AG08395 (cell line): ENCODE data around the gene ELAVL2.
"Not testable (repeated sequence)": the region's sequence is repeated elsewhere in the genome, so short reads cannot be mapped to it uniquely, and the experiment has no call there.

Experiments used
- DNase-seq: peaks from one replicate; pipeline ENCODE4 v3.0.0; 2012; ENCODE audit warnings: mixed read lengths, low spot score

ELAVL2 gene

DNA sequence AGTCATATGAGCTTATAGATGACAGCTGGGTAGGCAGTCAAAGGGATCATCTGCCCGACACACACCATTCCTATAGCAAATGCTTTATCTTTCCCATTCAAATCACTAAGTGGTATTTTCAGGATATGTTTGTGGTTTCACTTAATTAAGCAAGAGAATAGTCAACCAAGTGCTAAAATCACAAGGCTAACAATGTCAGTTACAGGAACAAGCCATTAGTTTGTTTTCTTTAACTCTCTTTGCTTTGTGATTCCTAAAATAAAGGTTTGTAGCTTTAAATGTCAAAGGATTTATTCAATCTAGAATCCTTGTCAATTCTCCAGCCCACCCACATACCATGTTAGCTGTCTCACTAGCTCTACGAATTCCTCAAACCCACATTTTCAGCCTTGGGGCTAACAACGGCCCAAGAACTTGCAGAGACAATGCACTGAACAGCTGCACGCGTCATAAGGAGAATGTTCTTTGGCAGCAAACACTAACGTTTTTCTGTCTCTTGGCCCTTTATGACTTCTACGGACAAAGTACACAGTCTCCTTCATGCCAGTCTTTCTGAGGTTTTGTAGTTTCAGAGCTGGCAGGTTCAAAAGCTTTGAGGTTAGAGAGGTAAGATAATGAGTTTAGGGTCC, 56.6 kb downstream of the ELAVL2 start:
- peak; percentile 82 for DNase-seq

DNA sequence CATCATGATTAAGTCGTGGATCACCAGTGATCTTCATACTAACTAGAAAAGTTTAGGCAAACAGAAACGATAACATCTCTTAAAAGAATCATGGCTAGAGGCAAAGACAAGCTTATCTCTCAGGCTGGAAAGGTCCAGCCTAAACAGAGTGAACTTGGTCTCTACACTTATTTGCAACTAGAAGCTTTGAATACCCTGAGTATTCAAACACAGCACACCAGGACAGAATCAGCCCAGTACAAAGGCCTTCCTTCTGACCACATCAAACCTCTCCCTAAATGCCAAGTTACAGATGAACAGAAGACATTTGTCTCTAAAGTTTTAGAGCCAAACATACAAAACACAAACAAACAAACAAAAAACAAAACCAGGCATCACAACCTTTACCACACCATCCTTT, 57.2 kb downstream of the ELAVL2 start:
- no peak for DNase-seq

DNA sequence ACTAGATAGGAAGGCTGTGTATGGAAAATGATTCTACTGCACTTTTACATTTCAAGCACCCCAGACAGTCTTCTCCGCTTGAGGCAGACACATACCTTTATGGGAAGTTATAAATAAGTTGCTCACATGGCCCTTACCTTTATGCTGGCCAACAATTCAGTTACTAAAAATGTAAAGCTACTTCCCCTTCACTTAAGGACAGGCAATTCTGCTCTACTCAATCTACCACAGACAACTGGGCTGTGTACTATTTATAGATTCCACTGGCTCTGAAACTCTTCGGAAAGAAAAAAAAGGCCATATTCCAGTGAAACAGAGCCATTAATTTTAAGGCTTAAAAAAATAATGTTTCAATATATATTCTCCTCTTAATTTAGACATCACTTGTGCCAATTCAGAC, 59.4 kb downstream of the ELAVL2 start:
- no peak for DNase-seq

DNA sequence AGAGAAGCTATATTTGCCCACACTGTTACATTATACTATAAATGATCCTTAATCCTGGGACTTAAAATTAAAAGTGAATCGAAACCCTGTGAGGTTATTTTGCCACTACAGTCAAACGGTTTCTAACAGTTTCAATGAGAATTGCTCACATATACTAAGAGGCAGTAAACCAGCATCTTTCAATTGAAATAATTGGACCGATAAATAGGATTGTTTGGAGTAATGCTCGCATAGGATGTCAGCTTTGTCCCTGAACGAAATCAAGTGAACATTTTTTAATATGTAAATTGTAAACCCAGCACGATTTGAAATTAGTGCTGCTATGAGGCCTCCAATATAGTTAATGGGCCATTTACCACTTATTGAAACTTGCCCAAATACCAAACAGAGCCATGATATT, 60.5 kb downstream of the ELAVL2 start:
- no peak for DNase-seq

DNA sequence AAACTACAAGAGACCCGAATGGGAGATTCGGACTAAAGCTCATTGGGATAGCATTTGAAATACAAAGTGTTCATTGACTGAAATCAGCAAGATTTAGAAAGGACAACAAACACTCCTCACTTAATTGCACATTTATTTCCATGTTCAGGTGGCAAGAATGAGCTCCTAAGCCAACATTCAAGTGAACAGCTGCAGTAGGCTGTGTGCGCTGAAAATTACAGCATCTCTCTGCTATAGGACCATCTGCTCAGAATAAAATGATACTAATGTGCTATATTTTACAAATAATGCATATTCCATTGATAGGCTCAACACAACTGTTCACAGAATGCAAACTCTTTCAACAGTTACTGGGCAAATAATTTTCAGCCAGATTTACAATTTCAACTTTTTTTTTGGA, 61.8 kb downstream of the ELAVL2 start:
- DNase-seq = no peak

DNA sequence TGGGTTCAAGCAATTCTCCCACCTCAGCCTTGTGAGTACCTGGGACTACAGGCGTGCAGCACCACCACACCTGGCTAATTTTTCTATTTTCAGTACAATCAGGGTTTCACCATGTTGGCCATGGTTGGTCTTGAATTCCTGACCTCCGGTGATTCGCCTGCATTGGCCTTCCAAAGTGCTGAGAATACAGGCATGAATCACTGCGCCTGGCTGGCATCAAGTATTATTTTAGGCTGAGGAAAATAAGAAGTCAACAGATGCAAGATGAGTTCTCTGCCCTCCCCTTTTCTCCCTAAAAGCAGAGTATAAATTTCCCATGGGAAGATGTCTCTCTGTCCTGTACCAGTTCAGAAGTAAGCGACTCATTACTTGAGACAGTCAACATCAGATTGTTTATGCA, 71.5 kb downstream of the ELAVL2 start:
- DNase-seq = peak; percentile 4

DNA sequence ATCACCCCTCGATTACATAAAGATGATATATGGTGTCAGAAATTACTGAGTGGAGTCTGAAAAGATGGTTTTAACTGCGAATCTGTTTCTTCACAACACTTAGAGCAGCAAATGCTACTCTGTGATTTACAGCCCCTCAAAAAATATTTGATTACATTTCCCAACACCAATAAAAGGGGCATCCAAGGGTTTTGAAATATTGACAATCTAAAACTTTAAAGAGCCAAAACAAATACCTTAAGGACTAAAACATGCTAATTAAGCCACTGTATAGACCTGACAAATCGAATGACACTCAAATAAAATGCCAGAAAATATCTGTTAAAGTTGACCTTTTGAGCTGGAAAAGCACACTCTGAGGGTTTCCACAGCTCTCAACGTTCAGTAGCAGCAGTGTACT, 73.2 kb downstream of the ELAVL2 start:
- DNase-seq = no peak

DNA sequence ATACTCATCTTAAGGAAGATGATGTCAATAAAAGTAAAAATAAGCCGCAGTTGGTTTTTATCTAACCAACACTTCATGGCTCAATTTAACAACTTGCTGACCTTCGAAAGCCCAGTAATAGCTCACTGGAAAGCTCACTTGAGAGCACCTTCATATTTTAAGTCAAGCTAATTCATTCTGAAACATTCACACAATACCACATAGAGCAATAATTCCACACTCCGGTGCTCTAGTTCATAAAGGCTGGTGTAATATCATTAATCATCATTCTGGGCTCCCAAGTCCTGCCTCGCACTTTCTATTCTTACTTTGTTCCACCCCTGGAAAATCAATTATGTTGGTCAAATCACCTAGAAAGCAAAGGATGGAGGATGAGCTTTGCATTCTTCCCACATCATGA, 74.4 kb downstream of the ELAVL2 start:
- no peak for DNase-seq

DNA sequence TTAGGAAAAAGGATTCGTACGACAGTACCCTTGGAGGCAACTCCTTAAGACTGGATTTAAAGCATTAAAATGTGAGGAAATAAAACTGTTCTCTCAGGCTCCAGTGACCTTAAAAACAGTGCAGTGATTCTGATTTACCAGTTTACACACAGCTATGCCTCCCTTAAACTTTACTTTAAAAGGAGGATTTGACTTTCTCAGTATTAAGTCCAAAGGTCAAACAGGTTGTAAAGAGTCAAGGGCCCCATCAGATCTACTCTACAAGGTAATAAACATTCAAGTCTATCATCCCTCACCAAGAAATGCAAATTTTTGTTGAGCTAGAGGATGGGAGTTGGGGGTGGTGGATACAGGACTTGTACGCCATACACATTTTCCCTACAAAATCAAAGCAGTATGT, 75.2 kb downstream of the ELAVL2 start:
- DNase-seq = no peak

DNA sequence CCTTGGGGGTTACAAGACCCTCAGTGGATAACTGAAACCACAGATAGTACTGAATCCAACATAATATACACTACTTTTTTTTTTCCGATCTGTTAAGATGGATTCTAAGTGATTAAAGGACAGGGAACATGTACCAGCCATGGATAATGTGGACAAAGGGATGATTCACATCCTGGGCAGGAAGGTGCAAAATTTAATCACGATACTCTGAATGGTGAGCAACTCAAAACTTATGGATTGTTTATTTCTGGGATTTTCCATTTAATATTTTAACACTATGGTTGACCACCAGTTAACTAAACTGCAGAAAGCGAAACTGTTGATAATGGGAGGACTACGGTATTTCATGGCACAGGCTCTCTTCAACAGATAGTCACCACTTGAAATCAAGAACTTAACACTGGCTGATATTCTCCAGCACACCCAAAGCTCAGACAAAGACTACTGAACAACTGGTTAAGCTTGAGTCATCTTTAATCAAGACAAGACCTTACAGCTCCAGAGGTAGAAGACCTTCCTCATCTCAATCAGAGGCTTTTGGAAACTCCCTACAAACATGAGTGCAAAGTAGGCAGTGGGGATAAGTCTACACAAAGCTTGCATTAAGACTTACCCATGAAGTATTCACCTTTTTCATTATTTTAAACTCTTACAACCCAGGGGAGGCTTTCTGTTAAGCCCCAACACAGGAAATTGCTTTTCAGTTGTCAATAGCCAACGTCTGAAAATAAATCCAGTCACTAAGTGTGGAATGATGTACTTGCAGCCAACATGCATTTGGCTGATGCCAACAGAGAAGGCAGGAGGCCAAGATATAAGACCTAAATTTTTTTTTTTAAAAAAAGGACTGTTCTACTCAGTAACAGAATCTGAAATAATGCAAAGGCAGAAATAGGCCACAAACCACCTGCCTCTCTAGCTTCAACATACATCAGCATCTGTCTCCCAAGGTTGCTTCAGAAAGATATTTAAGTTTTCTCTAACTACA, 78.7 kb downstream of the ELAVL2 start:
- DNase-seq = no peak

DNA sequence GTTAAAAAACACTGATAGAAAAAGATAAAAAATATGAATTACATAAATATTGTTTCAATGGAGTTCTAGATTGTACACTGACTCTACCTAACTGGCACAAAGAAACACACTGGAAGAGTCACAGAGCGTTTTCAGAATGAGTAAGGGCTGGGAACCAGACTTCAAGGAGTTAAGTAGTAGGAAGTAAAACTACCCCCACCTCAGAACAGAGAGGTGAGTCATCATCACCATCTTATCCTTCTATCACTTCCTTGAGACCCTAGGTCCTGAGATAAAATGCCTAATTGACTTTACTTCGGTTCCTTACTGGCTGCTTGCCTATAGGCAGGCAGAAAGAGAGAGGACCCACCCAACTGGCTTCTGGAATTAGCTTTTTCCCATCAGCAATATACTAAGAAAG, 79.7 kb downstream of the ELAVL2 start:
- no peak for DNase-seq

DNA sequence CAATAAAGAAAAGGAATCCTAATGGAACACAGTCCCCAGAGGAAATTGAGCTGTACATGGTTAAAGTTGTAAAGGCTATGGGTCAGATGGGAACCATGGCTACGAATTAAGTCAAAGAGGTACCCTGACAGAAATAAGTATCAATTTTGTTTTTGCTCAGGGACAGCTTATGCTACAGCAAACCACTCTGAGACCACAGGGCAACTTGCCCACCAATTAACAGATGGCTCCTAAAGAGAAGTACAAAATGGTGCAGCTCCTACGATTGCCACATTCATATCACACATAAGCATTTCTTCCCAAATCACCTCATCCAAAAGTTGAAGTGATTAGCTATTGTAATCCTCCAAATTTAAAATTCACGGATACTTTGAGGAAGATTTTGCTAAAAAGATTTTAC, 83.0 kb downstream of the ELAVL2 start:
- DNase-seq = no peak

DNA sequence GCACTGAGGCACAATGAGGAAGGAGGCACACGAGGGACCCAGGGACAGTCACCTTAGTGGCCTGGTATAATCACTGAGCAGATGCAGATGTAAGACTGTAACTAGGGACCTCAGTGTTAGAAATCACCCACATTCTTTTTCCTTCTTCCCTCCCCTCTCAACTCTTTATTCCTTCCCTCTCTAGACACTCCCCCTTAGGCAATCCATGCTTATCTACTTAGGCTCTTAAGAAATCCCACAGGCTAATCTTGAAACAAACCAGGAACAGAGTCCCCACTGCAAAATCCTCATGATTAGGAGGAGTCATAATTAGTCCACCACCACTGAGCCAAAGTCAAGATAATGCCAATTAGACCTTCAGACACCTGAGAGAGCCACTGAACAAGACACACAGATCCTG, 84.7 kb downstream of the ELAVL2 start:
- DNase-seq = no peak

DNA sequence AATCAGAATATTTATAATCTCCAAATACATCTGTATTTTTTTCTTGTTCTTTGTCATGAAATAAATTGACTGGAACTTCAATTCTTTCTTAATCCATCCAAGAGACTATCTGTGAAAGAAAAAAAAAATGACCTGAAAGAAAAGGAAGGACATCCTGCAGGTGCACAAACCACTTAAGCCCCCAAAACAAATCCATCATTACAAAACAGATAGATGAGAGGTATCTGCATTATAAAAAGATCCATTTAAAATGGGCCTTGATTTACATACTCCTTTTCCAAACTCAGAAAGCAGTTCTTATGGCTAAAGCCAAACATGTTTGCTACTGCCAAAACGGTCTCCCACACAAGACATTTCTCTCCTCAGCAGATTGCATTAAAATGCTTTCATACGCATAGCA, 85.5 kb downstream of the ELAVL2 start:
- no peak for DNase-seq

DNA sequence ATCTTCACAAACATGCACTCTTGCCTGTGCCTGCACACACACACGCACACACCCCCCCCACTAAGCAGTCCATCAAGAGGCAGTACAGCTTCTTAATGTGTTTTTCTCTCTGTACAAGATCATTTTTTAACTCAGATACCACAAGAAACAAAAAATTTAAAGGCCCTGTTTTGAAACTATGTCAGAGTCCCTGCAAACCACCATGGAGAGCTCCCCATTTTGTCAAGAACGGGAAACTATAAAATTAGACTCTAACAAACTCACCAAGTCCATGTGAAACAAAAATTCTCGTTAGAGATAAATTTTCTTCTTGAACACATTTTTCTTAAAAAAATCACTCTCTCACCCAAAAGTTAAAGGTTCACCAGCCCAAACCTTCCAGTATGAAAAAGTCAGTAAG, 86.3 kb downstream of the ELAVL2 start:
- no peak for DNase-seq

DNA sequence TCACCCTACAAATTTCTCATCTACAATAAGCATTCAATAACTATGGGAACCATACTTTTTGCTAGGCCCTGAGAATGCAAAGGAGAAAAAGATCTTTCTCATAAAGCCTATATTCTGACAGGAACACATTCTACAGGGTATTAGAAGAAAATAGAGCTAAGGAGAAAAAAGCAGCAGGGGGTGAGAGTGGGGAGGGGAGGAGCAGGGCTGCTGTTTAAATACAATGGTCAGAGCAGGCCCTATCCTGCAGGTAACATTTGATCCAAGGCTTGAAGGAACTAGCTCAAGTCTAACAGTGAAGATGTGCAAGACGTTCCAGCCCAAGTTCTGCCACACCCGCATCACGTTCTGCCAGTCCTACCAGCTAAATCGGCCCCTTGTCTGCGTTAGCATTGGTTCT, 89.7 kb downstream of the ELAVL2 start:
- no peak for DNase-seq

DNA sequence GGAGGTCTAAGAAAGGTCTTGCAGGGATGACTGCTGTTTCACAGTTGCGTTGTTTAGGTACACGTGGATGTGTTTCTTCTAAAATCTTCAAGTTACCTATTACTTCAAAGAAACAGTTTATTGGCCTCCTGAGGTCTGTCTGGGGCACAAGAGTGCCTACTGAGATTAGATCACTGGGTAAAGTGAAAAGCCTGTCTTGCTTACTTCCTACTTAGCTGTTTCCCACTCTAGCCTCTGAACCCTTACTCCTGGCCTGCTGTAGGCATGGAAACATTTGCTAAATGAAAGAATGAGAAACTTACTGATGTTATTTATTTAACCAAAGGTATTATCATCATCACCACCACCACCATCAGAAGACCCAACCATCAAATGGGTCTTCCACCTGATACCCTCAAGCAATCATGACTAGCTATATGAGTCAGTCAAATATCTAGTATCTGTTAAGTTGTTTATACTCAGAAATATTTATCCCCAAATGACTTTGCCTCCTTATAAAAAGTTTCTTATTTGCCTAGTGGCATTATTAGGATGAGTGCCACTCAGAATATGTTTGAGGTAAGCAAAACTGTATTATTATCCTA, 92.5 kb downstream of the ELAVL2 start:
- DNase-seq = no peak

DNA sequence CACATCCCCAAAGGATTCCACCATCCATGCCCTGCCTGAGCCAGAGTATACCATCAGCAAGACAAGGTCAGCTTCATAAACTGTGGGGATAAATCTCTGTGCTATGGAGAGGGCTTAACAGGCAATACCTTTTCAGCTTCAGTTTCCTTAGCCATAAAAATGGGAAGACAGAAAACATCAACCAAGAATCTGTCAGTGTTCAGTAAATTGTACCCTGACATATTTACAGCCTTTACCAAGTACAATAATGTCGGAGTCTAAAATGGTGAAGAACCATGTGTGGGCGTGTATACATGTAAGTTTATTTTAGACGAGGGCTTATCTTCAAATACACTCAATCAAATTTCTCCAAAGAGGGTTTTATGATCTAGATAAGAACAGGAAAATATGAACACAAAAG, 94.7 kb downstream of the ELAVL2 start:
- DNase-seq = no peak

DNA sequence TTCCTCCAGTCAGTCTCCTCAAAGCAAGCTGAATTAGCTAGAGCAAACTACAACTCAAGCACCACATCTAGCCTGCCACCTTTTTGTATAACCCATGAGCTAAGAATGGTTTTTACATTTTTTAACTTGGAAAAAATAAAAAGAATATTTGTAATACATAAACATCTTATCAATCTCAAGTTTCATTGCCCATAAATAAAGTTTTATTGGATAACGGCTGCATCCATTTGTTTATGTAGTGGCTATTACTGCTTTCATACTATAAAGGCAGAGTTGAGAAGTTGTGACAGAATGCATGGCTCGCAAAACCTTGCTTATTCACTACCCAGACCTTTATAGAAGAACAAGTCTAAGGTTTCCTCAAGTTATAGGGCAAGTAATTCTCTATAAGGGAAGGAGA, 95.7 kb downstream of the ELAVL2 start:
- DNase-seq = no peak

DNA sequence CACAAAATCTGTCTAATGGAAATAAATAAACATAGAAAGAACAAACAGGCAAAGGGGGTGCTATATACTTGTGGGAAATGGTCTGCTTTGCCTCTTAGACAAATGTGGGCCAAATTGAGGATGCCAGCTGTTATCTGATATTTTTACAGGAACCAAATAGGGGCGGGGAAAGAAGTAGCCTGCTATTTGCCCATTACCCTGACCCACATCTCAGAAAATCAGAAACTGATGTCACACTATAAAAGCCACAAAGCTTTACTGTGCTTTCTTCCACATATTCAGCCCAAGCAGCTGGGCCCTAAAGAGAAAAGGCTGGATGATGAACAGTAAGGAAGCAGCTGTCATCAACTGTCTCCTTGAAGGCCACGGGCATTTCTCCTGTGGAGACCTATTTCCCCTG, 97.3 kb downstream of the ELAVL2 start:
- DNase-seq = no peak

DNA sequence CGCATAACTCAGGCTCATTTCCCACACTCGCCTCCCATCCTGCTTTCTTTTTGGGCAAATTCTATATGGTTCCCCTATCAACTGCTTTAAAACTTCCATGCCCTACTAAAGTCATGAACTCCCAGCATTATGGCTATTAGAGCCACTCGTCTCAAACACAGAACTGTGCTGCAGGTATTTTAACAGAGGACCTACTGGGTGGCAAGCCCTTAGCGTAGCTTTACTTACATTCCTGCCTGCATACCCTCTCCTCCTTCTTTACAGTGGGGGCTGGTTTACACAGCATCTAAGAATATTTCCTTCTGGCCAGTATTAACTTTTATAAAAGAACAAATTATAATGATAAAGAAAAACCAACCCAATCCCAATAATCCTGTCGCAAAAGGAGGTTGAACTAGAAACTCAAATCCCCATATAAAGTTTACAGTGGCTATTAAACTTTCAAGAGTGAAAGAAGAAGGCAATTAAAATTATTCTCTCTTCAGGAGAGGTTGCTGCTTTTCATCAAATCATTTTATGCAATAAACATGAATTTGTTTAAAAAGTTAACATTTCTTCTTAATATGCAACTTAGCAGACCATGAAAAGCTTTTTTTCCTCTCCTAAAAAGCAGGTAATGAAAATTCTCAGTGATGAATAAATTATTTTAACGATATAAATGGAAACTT, 100.6 kb downstream of the ELAVL2 start:
- no peak for DNase-seq

DNA sequence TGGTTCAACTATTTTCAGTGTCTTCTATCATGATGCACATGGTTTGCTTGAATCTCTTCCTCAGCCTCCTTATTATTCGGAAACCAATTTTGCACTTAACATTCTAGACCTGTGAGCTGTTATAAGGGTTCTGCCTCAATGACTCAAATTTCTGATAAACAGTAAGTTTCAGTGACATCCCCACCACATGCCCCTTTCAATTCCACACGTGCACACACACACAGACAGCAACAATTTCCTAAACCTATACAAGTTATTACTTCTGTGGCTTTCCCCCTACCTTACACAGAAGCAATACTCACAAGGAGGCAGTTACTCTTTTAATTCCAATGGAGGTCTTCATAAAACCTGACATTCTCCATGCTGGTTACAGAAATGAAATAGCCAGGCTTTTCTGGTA, 102.4 kb downstream of the ELAVL2 start:
- no peak for DNase-seq

DNA sequence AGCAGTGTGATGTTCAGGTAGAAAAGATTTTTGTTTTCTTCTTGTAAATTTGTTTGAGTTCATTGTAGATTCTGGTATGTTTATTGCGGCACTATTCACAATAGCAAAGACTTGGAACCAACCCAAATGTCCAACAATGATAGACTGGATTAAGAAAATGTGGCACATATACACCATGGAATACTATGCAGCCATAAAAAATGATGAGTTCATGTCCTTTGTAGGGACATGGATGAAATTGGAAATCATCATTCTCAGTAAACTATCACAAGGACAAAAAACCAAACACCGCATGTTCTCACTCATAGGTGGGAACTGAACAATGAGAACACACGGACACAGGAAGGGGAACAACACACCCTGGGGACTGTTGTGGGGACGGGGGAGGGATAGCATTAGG, 103.0 kb downstream of the ELAVL2 start:
- DNase-seq = not testable (repeated sequence)
